SK-MEL-5 (cell line): ENCODE measurements around the gene RAB3D. TPM values are rescaled to one million over a fixed set of nuclear protein-coding genes. Genes with fewer than 3 reads are reported as not detected.
A peak's percentile ranks its signal among the peaks of the same experiment; 100 is the strongest.

Source experiments
- DNase-seq: peaks from one replicate; pipeline ENCODE4 v3.0.0-alpha.2; 2016; ENCODE audit warnings: low read depth, low spot score
- in situ Hi-C: cut with HindIII; loops from 2 replicates; pipeline ENCODE4 v1.10.0; 2016; ENCODE audit warnings: low sequenced_read_pairs, high pct_unique_total_duplicates, low pct_unique_long_range_greater_than_20kb
- total RNA-seq: library from RNA; depleted of rRNA; stranded (reverse); fragments of >200 nt; shearing (Covaris generic); gene quantifications from 2 replicates; pipeline ENCODE4 v1.2.3, GENCODE V29; 2014; rRNA removed

The RAB3D gene
- total RNA-seq, 1 experiment from 2014 or later: 7.6 TPM

- in situ Hi-C loops: no loop called here
- no peak for DNase-seq
Measured at GRCh38 chr19:11286312-11286974, 53.0 kb downstream of the RAB3D start.

- in situ Hi-C loops: no loop called here
- DNase-seq: no peak
Measured at GRCh38 chr19:11284515-11284914, 54.9 kb downstream of the RAB3D start.

DNA sequence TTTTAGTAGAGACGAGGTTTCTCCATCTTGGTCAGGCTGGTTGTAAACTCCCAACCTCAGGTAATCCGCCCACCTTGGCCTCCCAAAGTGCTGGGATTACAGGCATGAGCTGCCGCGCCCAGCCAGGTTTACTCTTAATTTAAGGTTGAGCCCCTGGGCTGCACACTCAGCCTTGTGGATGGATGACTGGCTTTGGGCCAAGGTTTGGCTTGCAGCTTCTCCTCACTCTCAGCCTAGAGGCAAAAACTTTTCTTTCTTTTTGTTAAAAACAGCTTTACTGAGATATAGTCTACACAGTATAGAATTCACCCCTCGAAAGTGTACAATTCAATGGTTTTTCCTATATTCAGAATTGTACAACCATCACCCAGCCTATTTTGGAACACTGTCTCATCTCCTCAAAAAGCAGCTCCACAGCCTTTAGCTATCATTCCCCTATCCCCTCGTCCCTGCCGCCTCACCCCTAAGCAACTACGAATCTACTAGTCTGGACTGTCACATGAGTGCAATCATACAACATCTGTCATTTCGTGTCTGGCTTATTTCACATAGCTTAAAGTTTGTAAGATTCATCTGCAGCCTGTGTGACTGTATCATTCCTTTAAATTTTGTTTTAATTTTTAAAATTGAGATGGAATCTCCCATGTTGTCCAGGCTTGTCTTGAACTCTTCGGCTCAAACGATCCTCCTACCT lies 58.0 kb downstream of the RAB3D start:
- no peak for DNase-seq
- in situ Hi-C loops: no loop called here

DNA sequence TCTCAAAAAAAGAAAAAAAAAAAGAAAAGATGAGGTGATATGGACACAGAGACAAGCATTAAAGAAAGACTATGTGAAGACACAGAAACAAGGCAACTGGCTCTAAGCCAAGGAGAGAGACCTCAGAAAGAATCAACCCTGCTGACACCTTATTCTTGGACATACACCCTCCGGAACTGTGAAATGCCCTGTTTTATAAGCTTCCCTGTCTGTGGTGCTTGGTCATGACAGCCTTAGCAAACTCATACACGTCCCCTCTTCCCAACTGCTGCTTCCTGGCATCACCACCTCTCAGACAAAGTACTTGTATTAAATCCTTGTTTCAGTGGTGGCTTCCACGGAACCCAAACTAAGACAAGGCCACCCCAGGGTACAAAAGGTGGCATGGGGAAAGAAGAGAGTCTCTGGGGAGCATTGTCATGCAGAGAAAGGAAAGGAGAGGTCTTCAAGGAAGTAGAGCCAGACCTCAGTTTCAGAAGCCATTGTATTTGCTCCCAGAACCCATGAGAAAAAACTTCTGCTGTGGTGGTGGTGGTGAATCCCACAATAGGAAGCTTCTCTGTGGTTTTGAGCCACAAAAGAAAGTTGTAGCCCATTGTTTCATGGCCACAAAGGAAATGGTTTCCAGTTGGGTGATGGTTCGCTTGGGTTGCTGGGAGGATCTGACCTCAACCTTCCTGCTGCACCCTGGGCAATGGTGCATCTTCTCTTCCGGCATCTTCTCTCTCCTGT lies 59.8 kb downstream of the RAB3D start:
- in situ Hi-C loops: no loop called here
- no peak for DNase-seq

- DNase-seq: peak; percentile 9
- in situ Hi-C loops: no loop called here
Measured at GRCh38 chr19:11278670-11279069, 60.8 kb downstream of the RAB3D start.

DNA sequence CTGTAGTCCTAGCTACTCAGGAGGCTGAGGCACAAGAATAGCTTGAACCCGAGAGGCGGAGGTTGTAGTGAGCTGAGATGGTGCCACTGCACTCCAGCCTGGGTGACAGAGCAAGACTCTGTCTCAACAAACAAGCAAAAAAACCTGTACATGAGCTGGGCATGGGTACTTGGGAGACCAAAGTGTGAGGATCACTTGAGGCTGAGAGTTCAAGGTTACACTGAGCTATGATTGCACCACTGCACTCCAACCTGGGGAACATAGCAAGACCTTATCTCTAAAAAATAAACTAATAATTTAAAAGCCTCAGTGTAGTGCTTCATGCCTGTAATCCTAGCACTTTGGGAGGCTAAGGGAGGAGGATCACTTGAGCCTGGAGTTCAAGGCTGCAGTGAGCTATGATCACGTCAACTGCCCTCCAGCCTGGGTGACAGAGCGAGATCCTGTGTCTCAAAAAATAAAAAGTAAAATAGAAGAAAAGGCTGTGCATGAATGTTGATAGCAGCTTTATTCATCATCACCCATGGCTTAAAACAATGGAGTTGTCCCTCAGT lies 64.8 kb downstream of the RAB3D start:
- in situ Hi-C loops: no loop called here
- no peak for DNase-seq

DNA sequence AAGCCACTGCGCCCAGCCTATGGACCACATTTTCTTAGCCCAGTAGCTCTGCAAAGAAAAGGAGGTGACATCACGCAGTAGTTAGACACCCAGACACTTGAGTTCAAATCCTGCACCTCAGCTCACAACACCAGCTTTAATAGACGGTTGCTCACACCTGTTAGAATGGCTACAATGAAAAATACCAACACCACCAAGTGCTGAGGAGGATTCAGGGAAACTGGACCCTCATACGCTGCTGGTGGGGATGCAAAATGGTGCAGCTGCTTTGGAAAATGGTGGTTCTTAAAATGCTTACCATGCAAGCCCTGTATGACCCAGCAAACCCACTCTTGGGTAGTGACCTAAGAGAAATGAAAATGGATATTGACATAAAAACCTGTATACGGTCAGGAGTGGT lies 65.5 kb downstream of the RAB3D start:
- no peak for DNase-seq
- in situ Hi-C loops: no loop called here

DNA sequence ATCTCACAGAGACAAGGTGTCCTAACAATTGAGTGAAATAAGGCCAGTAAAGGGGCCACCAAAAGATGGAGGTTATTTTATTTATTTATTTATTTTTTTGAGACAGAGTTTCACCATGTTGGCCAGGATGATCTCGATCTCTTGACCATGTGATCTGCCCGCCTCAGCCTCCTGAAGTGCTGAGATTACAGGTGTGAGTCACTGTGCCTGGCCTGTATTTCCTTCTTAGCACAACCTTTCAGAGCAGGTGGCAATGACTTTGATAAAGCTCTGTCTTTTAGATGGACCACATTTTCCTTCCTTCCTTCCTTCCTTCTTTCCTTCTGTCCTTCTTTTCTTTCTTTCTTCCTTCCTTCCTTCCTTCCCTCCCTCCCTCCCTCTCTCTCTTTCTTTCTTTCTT lies 66.2 kb downstream of the RAB3D start:
- in situ Hi-C loops: no loop called here
- DNase-seq: no peak

Other genes with a start within 250 kb of the RAB3D start
- 18.7 and 23.4 TPM in 2 replicates for gene SPC24, start 183.9 kb downstream of the RAB3D start, total RNA-seq
- gene KANK2, start 142.1 kb downstream of the RAB3D start, total RNA-seq: 10.7 and 10.9 TPM in 2 replicates
- gene ANGPTL8, start 100.0 kb downstream of the RAB3D start, total RNA-seq: not detected in 2 replicates
- 3.5 and 3.9 TPM in 2 replicates for gene DOCK6, start 77.1 kb downstream of the RAB3D start, total RNA-seq
- not detected in 2 replicates for gene TSPAN16, start 43.5 kb downstream of the RAB3D start, total RNA-seq
- 79.4 and 87.3 TPM in 2 replicates for gene TMEM205, start 6.6 kb upstream of the RAB3D start, total RNA-seq
- gene CCDC159, start 6.9 kb upstream of the RAB3D start, total RNA-seq: 1.5 and 1.7 TPM in 2 replicates
- 4.9 and 7.6 TPM in 2 replicates for gene PLPPR2, start 15.8 kb upstream of the RAB3D start, total RNA-seq
- gene SWSAP1, start 35.0 kb upstream of the RAB3D start, total RNA-seq: 1.0 and 2.4 TPM in 2 replicates
- gene EPOR, start 44.7 kb upstream of the RAB3D start, total RNA-seq: 8.0 and 9.2 TPM in 2 replicates
- 2.0 and 2.2 TPM in 2 replicates for gene RGL3, start 79.7 kb upstream of the RAB3D start, total RNA-seq
- gene ODAD3, start 95.5 kb upstream of the RAB3D start, total RNA-seq: 0.08 TPM in 1 of 2 replicates, not detected in the other
- 93.9 and 122 TPM in 2 replicates for gene PRKCSH, start 96.0 kb upstream of the RAB3D start, total RNA-seq
- gene ELAVL3, start 141.4 kb upstream of the RAB3D start, total RNA-seq: not detected in 2 replicates
- gene ZNF653, start 166.2 kb upstream of the RAB3D start, total RNA-seq: 1.6 and 5.6 TPM in 2 replicates
- 47.8 and 56.9 TPM in 2 replicates for gene ECSIT, start 189.5 kb upstream of the RAB3D start, total RNA-seq
- not detected in 2 replicates for gene CNN1, start 199.2 kb upstream of the RAB3D start, total RNA-seq
- gene ELOF1, start 219.6 kb upstream of the RAB3D start, total RNA-seq: 34.5 and 44.1 TPM in 2 replicates
- gene ACP5, start 238.0 kb upstream of the RAB3D start, total RNA-seq: 64.7 and 68.3 TPM in 2 replicates